GOT3 (cell line): ENCODE data around the gene ACSM6.
"Not testable (repeated sequence)": the region's sequence is repeated elsewhere in the genome, so short reads cannot be mapped to it uniquely, and the experiment has no call there.

ENCODE experiments used
- DNase-seq: peaks from one replicate; lab custom pipeline; 2025; ENCODE audit warnings: mixed read lengths; lab: John Stamatoyannopoulos, UW

The ACSM6 gene

GRCh38 chr10:95214793-95215192 is 20.8 kb downstream of the ACSM6 start:
- no peak for DNase-seq

DNA sequence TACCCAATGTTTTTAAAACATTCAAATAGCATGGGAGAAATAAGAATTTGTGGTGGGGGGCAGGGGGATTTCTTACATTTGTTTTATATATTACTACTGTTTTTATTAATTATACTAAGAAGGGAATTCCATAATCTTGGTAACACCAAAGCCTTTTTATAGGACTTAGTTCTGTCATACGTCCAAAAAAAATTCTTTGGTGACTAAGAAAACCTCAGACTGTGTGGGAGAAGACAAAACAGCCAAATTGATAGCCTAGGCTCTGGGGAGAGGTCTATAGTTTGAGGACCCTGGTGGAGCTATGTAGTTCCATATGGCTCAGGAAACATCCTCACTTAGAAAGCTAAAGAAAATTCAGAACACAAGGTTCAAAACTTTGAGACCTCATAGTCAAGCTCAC is 23.4 kb downstream of the ACSM6 start:
- no peak for DNase-seq

GRCh38 chr10:95220539-95220938 is 26.5 kb downstream of the ACSM6 start:
- no peak for DNase-seq

DNA sequence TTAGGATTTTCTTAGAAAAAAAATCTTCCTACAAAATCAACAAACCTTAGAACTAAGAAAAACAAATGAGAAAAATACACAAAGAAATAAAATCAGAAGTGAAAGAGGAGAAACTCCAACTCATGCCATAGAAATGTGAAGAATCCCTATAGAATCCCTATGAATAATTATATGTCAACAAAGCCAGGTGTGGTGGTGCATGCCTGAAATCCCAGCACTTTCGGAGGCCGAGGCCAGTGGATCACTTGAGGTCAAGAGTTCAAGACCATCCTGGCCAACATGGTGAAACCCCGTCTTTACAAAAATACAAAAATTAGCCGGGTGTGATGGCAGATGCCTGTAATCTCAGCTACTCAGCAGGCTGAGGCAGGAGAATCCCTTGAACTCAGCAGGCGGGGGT is 27.1 kb downstream of the ACSM6 start:
- DNase-seq: no peak

- DNase-seq: no peak
These were observed 31.1 kb downstream of the ACSM6 start for GRCh38 chr10:95225136-95225535.

DNA sequence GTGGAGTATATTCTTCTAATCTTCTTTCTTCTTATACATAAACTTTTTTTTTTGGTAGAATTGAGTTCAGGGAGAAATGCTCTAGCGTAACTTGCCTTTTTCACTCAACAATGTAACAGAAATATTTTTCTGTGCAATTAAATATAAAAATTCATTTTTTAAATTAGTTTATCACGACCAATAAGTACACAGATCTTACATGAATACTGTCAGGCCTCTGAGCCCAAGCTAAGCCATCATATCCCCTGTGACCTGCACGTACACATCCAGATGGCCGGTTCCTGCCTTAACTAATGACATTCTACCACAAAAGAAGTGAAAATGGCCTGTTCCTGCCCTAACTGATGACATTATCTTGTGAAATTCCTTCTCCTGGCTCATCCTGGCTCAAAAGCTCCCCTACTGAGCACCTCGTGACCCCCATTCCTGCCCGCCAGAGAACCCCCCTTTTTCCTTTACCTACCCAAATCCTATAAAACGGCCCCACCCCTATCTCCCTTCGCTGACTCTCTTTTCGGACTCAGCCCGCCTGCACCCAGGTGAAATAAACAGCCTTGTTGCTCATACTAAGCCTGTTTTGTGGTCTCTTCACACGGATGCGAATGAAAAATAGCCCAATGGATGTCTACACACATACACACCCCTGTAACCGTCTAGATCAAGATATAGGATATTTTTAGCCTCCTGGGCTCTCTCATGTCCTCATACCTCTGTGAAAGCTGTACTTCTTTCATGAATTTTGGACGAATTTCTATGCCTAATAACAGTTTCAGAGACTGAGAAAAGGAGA is 35.1 kb downstream of the ACSM6 start:
- DNase-seq: not testable (repeated sequence)

- no peak for DNase-seq
These were observed 35.9 kb downstream of the ACSM6 start for GRCh38 chr10:95229724-95230627.

- DNase-seq: not testable (repeated sequence)
These were observed 36.9 kb downstream of the ACSM6 start for GRCh38 chr10:95230677-95231586.

GRCh38 chr10:95233377-95234034 is 39.5 kb downstream of the ACSM6 start:
- DNase-seq: no peak

DNA sequence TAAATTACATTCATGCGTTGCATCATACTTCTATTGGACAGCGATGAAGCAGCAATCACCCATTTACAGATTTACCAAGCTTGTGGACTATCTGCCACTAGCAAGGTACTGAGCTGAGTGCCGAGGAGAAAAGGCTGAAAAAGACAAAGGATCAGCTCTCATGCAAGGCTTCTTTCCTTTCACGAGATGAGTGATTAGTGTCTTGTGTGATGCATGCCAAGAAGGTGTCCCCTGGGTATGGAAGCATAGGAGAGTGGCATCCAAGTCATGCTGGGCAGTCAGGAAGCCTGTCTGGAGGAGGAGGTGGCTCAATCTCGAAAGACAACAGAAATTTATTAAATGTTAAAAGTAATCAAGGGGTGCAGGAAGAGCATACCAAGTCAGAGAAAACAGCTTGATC is 40.9 kb downstream of the ACSM6 start:
- no peak for DNase-seq

GRCh38 chr10:95235676-95236067 is 41.6 kb downstream of the ACSM6 start:
- no peak for DNase-seq

- DNase-seq: no peak
These were observed 42.2 kb downstream of the ACSM6 start for GRCh38 chr10:95236068-95236903.

- no peak for DNase-seq
These were observed 43.5 kb downstream of the ACSM6 start for GRCh38 chr10:95237376-95238170.

GRCh38 chr10:95240096-95240495 is 46.1 kb downstream of the ACSM6 start:
- DNase-seq: not testable (repeated sequence)

DNA sequence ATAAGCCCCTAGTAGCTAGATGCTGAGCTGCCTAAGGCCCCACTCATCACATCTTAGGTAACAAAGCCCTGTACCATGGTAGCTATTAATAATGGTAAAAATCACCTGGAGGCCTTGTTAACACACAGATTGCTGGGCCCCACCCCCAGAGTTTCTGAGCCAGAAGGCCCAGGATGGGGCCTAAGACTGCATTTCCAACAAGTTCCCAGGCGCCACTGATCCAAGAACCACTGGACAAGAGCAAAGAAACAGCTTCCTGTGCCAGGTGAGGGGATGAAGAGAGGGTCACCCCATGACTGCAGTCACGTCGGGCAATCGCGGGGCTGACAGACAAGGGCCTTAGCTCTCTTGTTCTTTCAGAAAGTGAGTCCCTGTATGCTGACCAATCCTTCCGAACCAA is 46.8 kb downstream of the ACSM6 start:
- no peak for DNase-seq

DNA sequence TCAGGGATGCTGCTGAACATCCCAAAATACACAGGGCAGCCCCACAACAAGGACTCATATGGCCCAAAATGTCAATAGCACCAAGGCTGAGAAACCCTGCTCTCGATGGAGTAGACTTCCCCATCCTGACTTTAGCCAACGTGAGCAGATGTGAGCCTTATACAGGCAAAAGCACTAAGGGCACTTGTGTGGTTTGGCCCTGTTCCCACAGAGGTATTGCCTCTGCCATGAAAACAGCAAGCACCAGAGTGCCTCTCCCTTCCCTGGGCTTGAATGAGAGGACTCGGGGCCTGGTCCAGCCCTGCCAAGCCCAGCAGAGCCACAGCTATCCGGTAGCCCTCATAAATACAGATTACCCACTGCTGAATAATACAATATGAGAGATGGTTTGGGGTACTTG is 47.5 kb downstream of the ACSM6 start:
- no peak for DNase-seq

DNA sequence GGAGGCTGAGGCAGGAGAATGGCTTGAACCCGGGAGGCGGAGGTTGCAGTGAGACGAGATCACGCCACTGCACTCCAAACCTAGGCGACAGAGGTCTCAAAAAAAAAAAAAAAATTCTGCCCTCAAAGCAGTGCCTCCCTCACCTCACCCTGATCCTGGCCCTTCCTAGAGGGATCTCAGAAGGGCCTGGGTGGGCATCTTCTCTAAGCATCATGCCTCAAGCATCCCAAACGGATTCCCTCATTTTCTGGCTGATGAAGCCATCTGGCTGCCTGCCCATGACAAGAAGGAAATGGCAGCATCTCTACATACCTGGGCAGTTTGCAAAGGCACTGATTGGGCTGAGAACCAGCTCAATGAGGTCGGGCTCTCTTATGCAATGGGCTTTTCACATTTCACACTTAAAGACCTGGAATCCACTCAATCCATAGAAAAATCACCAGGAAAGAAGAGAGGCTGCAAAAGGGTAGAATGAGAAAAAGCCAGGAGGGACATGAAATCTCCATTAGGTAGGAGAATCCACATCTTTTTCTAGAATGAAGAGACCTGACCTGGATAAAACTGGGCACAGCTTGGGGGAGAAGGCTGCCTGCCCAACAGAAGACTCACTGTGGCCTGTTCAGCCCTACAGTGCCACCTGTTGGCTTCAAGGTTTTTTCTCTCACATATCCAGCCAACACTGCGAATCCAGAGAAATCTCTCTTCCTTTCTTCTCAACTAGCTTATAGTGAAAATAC is 48.7 kb downstream of the ACSM6 start:
- no peak for DNase-seq

GRCh38 chr10:95243318-95243617 is 49.2 kb downstream of the ACSM6 start:
- no peak for DNase-seq

- DNase-seq: no peak
These were observed 50.1 kb downstream of the ACSM6 start for GRCh38 chr10:95244152-95244551.
